RKO (cell line): ENCODE results near the gene CREG1.
A peak's percentile ranks its signal among the peaks of the same experiment; 100 is the strongest.
"Not testable (repeated sequence)": the region's sequence is repeated elsewhere in the genome, so short reads cannot be mapped to it uniquely, and the experiment has no call there.

Source experiments
- DNase-seq: peaks from one replicate; pipeline ENCODE4 v3.0.0-alpha.2; 2016; ENCODE audit warnings: low spot score

CREG1 gene

GRCh38 chr1:167553136-167554027, at the start of gene CREG1:
Gene CREG1 (minus strand): TSS chr1:167553762.
- peak; percentile 95 for DNase-seq

GRCh38 chr1:167602840-167603239, 49.3 kb upstream of the CREG1 start:
- DNase-seq: no peak

DNA sequence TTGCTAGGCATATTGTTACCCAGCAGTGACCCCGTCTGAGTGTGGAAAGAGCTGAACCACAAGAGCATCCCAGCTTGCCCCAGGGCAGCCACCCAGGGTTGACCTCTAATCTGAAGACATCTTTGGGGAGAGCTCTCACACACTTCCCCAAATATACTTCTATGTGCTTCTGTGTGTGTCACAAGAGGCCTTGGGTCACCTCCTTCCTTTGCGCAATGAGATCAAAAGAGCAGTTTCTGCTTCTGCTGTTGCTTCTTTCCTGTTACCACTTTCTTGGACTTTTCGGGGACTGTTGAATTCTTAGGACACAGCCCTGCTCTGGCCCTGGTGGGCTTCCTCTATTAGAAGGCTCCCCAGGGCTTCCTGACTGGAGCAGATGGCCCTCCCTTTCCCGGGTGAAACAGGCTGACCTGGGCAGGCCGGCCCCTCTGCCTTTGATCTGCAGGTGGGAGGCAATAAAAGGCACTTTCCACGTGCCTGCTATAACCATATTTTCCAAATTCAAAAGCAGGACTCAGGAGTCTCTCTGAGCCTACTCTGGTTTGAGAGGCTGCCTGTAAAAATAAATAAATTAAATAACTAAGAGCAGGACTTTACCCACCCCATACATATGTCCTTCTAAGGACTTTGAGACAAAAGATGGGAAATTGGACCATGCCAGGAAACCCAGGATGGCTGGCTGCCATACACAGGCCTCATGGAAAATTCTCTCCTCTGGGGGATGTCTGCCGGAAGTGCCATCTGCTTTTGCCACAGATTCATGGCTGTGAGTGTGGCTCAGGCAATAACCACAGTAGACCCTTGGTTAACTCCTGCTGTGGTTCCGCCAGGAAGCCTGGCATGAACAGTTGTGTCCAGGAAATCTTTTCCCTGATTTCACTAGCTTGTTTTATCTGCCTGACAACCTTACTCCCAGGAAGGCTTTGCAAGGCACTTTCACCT, 48.2 kb upstream of the CREG1 start:
- no peak for DNase-seq

DNA sequence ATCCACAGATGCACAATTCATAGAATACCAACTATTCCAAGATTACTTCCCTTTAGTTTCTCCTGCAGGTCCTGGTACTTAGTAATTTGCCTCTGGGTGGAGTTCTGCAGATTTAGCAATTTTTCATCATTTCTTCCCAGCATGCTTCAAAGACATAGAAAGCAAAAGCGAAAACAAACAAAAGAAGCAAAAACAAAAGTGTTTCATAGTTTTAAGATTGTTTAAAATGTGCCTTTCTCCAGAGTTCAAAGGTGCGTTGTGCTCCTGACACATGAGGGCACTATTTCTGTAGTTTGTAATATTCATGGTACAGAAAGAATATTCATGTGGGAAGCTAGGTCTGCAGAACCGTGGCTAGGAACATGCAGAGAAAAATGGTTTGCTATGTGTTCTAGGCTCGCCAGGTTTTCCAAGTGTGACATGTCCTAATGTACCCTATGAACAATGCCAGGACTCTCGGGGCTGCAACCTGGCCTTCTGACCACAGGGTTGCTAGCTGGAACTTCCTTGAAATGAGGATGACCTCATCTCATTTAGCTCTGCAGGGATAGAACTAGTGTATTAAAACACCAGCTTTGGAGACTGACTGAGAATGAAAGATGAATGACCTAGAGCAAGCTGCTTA, 46.5 kb upstream of the CREG1 start:
- peak; percentile 36 for DNase-seq

GRCh38 chr1:167594822-167595221, 41.3 kb upstream of the CREG1 start:
- no peak for DNase-seq

DNA sequence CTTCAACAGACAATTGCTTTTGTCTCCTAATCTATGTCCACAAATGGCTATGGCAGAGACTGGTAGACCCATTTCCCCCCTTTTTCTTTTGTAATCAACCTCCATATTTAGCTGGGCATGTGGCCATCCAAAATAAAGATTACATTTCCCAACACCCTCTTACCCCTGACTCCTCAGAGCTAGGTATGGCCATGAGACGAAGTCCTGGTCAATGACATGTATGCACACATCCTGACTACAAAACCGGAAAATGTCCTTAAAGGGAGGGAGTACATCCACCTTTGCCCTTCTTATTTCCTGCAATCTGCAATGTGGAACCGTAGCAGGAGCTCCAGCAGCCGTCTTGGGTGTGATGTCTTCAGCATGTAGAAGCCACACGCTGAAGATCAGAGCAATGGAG, 40.3 kb upstream of the CREG1 start:
- DNase-seq: no peak

GRCh38 chr1:167592475-167592874, 38.9 kb upstream of the CREG1 start:
- DNase-seq: no peak

DNA sequence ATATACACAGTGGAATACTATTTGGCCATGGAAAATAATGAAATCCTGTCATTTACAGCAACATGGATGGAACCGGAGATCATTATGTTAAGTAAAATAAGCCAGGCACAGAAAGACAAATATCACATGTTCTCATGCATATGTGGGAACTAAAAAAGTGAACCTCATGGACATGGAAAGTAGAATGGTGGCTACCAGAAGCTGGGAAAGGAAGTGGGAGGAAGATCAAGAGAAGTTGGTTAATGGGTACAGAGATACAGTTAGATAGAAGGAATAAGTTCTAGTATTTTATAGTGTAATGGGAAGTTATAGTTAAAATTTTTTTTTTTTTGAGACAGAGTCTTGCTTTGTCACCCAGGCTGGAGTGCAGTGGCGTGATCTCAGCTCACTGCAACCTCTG, 34.8 kb upstream of the CREG1 start:
- DNase-seq: no peak

DNA sequence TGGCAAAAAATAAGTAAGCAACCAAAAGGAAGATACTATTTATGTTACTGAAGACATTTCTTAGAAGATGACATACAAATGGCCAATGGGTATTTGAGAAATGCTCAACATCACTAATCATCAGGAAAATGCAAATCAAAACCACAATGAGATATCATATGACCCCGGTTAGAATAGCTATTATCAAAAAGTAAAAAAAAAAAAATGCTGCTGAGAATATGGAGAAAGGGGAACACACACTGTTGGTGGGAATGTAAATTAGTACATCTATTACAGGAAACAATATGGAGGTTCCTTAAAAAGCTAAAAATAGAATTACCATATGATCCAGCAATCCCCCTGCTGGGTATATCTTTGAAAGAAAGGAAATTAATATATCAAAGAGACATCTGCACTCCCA, 34.3 kb upstream of the CREG1 start:
- DNase-seq: no peak

DNA sequence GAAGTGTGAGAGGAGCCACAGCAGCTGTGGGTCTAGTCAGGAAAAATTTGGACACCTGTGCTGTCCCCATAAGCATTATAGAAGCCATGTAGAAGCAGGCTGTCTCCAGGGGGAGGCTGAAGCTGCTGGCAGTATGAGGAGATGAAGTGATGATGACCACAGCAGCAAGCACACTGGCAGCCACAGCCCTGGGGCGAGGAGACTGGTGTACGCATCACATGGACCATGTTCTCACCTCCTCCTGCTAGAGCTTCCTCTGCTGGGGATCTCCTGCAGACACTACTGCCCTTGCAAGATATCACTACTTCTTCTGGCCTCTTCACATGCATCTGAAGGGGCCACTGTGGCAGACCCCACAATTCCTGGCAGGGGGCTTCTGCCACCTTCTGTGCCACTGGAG, 33.8 kb upstream of the CREG1 start:
- DNase-seq: no peak

DNA sequence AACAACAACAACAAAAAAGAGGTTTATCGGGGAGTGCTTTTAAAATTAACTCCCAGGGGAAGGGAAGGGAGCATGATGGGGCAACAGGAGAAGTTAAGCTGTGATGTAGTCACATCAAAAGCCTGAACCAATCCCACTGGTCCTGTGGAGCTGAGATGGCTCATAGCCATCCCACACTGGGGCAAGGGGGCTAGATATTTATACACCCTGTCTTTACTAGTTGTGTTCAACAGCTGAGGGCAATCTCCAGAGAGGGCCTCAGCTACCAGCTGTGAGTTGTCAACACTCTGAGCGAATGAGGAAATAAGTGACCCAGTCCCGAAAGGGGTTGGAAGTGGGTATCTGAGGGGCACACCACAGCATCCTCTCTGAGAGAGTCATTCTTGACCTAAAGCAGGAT, 31.0 kb upstream of the CREG1 start:
- DNase-seq: no peak

DNA sequence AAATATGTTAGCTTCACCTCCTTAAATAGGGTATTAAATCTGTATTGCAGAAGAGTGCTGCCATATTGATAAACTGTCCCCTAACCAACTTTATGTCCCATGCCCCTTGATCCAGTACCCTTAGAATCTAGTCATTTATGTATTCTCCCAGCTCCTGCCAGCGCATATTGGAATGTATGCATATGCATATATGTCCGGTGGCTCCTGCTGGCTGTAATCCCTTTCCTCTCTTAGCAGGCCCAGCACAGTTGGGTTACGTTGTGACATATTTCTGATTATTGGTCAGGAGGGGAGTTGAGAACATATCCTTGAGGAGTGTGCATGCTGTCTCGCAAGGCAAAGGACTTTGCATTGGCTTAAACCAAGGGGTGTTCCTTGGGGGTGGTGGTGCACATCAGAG, 29.2 kb upstream of the CREG1 start:
- no peak for DNase-seq

- no peak for DNase-seq
Observed at GRCh38 chr1:167582064-167582463, 28.5 kb upstream of the CREG1 start.

- no peak for DNase-seq
Observed at GRCh38 chr1:167579986-167580385, 26.4 kb upstream of the CREG1 start.

GRCh38 chr1:167578939-167579521, 25.5 kb upstream of the CREG1 start:
- DNase-seq: no peak

- DNase-seq: no peak
Observed at GRCh38 chr1:167575649-167576048, 22.1 kb upstream of the CREG1 start.

DNA sequence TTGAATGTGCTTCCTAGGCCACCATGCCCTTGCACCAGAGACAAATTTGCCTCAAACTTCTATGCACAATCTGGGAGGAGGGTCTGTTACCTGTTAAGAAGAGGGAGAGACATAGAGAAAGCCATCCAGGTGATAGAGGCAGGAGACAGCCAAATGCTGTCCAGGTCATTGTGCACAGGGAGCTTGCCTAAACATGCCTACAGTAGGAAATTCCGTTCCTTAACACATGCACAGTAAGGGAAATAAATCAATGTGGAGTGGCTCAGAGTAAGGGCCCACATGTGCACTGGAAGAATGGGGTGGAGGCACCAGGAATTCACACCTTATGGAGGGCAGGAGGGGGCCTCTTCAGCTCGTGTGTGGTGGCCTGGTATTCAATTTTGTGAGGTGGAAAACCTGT, 19.5 kb upstream of the CREG1 start:
- DNase-seq: no peak

GRCh38 chr1:167570712-167571111, 17.1 kb upstream of the CREG1 start:
- DNase-seq: not testable (repeated sequence)

GRCh38 chr1:167567663-167568062, 14.1 kb upstream of the CREG1 start:
- no peak for DNase-seq

- no peak for DNase-seq
Observed at GRCh38 chr1:167566766-167567165, 13.2 kb upstream of the CREG1 start.

- DNase-seq: no peak
Observed at GRCh38 chr1:167565922-167566321, 12.4 kb upstream of the CREG1 start.

DNA sequence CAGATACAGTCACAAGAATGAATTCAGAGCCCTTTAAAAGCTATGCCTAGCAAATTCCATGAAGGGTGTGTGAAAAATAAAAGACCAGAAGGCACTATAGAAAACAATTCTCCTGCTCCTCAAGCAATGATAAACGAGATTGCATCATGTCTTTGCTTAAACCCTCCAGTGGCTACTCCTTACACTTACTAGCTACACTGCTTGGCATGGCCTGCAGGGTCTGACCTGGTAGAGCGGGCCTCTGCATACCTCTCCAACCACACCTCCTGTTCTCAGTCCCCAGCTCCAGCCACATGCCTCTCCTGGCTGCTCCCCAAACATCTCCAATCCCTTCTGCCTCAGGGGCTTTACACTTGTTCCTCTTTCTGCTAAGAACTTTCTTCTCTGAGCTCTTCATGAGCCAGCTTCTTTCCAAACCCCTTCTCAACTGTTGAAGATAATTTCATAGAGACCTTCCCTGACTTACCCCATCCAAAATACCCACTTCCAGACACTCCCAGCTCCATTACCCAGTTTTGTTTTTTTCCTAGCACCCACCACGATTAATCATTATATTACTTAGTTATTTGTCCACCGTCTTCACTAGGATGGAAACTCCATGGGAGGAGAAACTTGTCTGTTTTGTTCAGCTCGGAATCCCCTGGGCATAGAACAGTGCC, 11.2 kb upstream of the CREG1 start:
- DNase-seq: peak; percentile 36
